Kidney glomerular epithelial cell (primary cell): ENCODE measurements around the gene SRPK3.
"Not testable (repeated sequence)": the region's sequence is repeated elsewhere in the genome, so short reads cannot be mapped to it uniquely, and the experiment has no call there.

ENCODE experiments used
- DNase-seq: peaks from one replicate; lab custom pipeline; 2025; lab: John Stamatoyannopoulos, UW

Gene SRPK3

GRCh38 chrX:153780678-153781427 is at the start of gene SRPK3:
Gene SRPK3, plus strand, starts transcription at chrX:153781041. Its CDS starts 46 bp downstream, at chrX:153781087.
- DNase-seq = no peak

- no peak for DNase-seq
Observed at GRCh38 chrX:153731117-153731844, 49.6 kb upstream of the SRPK3 start.

GRCh38 chrX:153731845-153732215 is 49.0 kb upstream of the SRPK3 start:
- DNase-seq = no peak

GRCh38 chrX:153732401-153732800 is 48.4 kb upstream of the SRPK3 start:
- DNase-seq = no peak

- DNase-seq = no peak
Observed at GRCh38 chrX:153733651-153734240, 47.1 kb upstream of the SRPK3 start.

GRCh38 chrX:153734871-153735270 is 46.0 kb upstream of the SRPK3 start:
- DNase-seq = no peak

- DNase-seq = no peak
Observed at GRCh38 chrX:153735274-153735673, 45.6 kb upstream of the SRPK3 start.

- no peak for DNase-seq
Observed at GRCh38 chrX:153736071-153736820, 44.6 kb upstream of the SRPK3 start.

- no peak for DNase-seq
Observed at GRCh38 chrX:153736871-153737441, 43.9 kb upstream of the SRPK3 start.

GRCh38 chrX:153738056-153738605 is 42.7 kb upstream of the SRPK3 start:
- no peak for DNase-seq

- DNase-seq = no peak
Observed at GRCh38 chrX:153739754-153740486, 40.9 kb upstream of the SRPK3 start.

- no peak for DNase-seq
Observed at GRCh38 chrX:153740631-153741222, 40.1 kb upstream of the SRPK3 start.

- DNase-seq = no peak
Observed at GRCh38 chrX:153741446-153741845, 39.4 kb upstream of the SRPK3 start.

GRCh38 chrX:153742111-153742510 is 38.7 kb upstream of the SRPK3 start:
- DNase-seq = not testable (repeated sequence)

- not testable (repeated sequence) for DNase-seq
Observed at GRCh38 chrX:153742796-153743467, 37.9 kb upstream of the SRPK3 start.

GRCh38 chrX:153743468-153744209 is 37.2 kb upstream of the SRPK3 start:
- DNase-seq = not testable (repeated sequence)

GRCh38 chrX:153744210-153745066 is 36.4 kb upstream of the SRPK3 start:
- DNase-seq = no peak

- not testable (repeated sequence) for DNase-seq
Observed at GRCh38 chrX:153745067-153745433, 35.8 kb upstream of the SRPK3 start.
